Measurements from ENCODE around the gene CELA2B. TPM values are rescaled to one million over a fixed set of nuclear protein-coding genes. Genes with fewer than 3 reads are reported as not detected.

The CELA2B gene
- total and polyA plus RNA-seq, 2 of the 8 experiments (the other 6 are each of a cell fraction or from before 2014, with no cell fraction given), result not detected

GRCh38 chr1:15522551-15522950 lies 46.6 kb downstream of the CELA2B start (continued):
- TF ChIP-seq SIN3A (conservative IDR thresholded peaks at IDR 0.05 in 1 of 2, IDR thresholded peaks at IDR 0.05 in 1 of 2; ENCODE audit: low read depth in 1 of 2, low read length in 2 of 2) (no peak), HDAC2 (IDR thresholded peaks at IDR 0.05; ENCODE audit: borderline replicate concordance in 1 of 2, low read depth in 2 of 2, low read length in 2 of 2) (no peak)

Data from H1 (cell line).